DOHH2 (cell line): ENCODE data around the gene G2E3.

ENCODE experiments used
- H3F3A ChIP-seq: fragments of 200-600 bp; sonication (generic), shearing (Covaris generic); 2 replicates; pipeline ENCODE4 v1.6.0; 2016; ENCODE audit warnings: antibody characterized with exemption, mild to moderate bottlenecking; ENCODE audit not compliant: control insufficient read depth, insufficient read depth
- H3K27ac ChIP-seq: fragments of 200-600 bp; sonication (generic); 2 replicates; pipeline ENCODE4 v1.5.1; 2014; ENCODE audit warnings: low read depth, mild to moderate bottlenecking, low read length, moderate library complexity
- H3K27me3 ChIP-seq: fragments of 200-600 bp; sonication (generic); 2 replicates; pipeline ENCODE4 v1.6.1; 2014; ENCODE audit warnings: mild to moderate bottlenecking, low read length, mixed read lengths; ENCODE audit not compliant: control insufficient read depth
- H3K36me3 ChIP-seq: fragments of 200-600 bp; sonication (generic); 2 replicates; pipeline ENCODE4 v1.6.1; 2014; ENCODE audit warnings: mild to moderate bottlenecking, low read length, moderate library complexity, mixed read lengths; ENCODE audit not compliant: control insufficient read depth
- H3K4me1 ChIP-seq: fragments of 200-600 bp; sonication (generic); 2 replicates; pipeline ENCODE4 v1.6.1; 2014; ENCODE audit warnings: mild to moderate bottlenecking, low read length, mixed read lengths; ENCODE audit not compliant: control insufficient read depth
- H3K4me2 ChIP-seq: fragments of 200-600 bp; sonication (generic); 2 replicates; pipeline ENCODE4 v1.6.0; 2014; ENCODE audit warnings: mild to moderate bottlenecking, low read length, moderate library complexity
- H3K4me3 ChIP-seq: fragments of 200-600 bp; sonication (generic); 2 replicates; pipeline ENCODE4 v1.5.1; 2014; ENCODE audit warnings: mild to moderate bottlenecking, low read length, mixed read lengths
- H3K79me2 ChIP-seq: fragments of 200-600 bp; sonication (generic); 2 replicates; pipeline ENCODE4 v1.6.1; 2014; ENCODE audit warnings: mild to moderate bottlenecking, low read length, mixed read lengths; ENCODE audit not compliant: control insufficient read depth
- H3K9me2 ChIP-seq: fragments of 200-600 bp; sonication (generic); replicated peaks from 2 replicates; pipeline ENCODE4 v1.6.1; 2014; ENCODE audit warnings: mild to moderate bottlenecking, low read length, mixed read lengths; ENCODE audit not compliant: control insufficient read depth
- H3K9me3 ChIP-seq: fragments of 200-600 bp; sonication (generic); 2 replicates; pipeline ENCODE4 v1.6.1; 2014; ENCODE audit warnings: antibody characterized with exemption, low read length, mixed read lengths; ENCODE audit not compliant: control insufficient read depth, insufficient read depth
- H4K20me1 ChIP-seq: fragments of 200-600 bp; sonication (generic); 2 replicates; pipeline ENCODE4 v1.6.0; 2014; ENCODE audit warnings: low read depth, mild to moderate bottlenecking, antibody characterized with exemption, low read length, moderate library complexity; ENCODE audit not compliant: control insufficient read depth, insufficient read depth
- EZH2phosphoT487 ChIP-seq: fragments of 200-600 bp; sonication (generic); IDR thresholded peaks from 2 replicates; pipeline ENCODE4 v1.6.1; 2017; ENCODE audit warnings: borderline replicate concordance, mild to moderate bottlenecking, antibody characterized with exemption, low read length, moderate library complexity, mixed read lengths
- TF ChIP-seq, protein P1 (sequence below): fragments of 200-600 bp; sonication (generic); IDR thresholded peaks from one replicate; pipeline ENCODE4 v1.5.1; 2014; ENCODE audit warnings: antibody characterized with exemption, mild to moderate bottlenecking, low read depth, low read length; ENCODE audit not compliant: poor library complexity, severe bottlenecking

Gene G2E3

GRCh38 chr14:30580616-30581282 lies 21.8 kb downstream of the G2E3 start:
- Histone ChIP-seq H3K36me3 (peaks cover 73% of the 10 kb centered on the region), H3K79me2 (peaks cover 100% of the 10 kb centered on the region), H3K9me3 (peaks cover 4% of the 10 kb centered on the region; the same call in 1 of the 2 replicates), H3K4me3 (no peak overlapping the region), H3K4me2 (no peak overlapping the region), H3K4me1 (no peaks in the 10 kb centered on the region), H3K27me3 (no peaks in the 10 kb centered on the region), H3K9me2 (no peaks in the 10 kb centered on the region), H3F3A (no peaks in the 10 kb centered on the region), H3K27ac (no peak overlapping the region), H4K20me1 (peaks cover 2% of the 10 kb centered on the region; the same call in 1 of the 2 replicates)
- TF ChIP-seq EZH2phosphoT487, result no peak
- TF ChIP-seq, protein P1, sequence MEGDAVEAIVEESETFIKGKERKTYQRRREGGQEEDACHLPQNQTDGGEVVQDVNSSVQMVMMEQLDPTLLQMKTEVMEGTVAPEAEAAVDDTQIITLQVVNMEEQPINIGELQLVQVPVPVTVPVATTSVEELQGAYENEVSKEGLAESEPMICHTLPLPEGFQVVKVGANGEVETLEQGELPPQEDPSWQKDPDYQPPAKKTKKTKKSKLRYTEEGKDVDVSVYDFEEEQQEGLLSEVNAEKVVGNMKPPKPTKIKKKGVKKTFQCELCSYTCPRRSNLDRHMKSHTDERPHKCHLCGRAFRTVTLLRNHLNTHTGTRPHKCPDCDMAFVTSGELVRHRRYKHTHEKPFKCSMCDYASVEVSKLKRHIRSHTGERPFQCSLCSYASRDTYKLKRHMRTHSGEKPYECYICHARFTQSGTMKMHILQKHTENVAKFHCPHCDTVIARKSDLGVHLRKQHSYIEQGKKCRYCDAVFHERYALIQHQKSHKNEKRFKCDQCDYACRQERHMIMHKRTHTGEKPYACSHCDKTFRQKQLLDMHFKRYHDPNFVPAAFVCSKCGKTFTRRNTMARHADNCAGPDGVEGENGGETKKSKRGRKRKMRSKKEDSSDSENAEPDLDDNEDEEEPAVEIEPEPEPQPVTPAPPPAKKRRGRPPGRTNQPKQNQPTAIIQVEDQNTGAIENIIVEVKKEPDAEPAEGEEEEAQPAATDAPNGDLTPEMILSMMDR, result no peak

DNA sequence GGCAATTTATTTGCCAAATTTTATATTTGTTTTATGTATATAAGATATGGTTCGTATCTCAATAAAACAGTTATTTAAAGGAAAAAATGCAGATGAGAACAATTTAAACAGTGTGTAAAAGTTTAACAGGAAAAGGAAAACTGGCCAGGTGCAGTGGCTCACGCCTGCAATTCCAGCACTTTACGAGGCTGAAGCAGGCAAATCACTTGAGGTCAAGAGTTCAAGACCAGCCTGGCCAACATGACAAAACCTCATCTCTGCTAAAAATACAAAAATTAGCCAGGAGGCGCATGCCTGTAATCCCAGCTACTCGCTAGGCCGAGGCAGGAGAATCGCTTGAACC lies 22.3 kb downstream of the G2E3 start:
- H4K20me1 ChIP-seq, result peaks cover 4% of the 10 kb centered on the region; the same call in 1 of the 2 replicates

DNA sequence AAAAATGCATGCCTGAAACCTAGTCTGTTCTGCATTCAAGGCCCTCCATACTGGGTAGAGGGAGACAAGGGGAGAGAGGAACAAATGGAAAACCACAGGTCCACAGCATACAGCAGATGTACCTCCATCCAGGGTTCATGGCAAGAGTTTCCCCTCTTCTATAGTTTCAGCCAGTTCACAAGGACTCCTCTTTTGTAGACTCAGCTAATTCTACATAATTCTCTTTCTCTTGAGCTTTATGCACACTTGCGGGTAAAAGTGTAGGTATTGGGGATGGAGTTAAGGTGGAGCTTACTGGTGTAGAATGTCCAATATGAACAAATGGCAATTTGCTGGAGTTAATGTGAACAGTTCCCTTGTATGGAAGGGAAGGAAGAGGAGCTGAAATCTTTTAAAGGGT lies 23.4 kb downstream of the G2E3 start:
- H4K20me1 ChIP-seq, result peaks cover 4% of the 10 kb centered on the region; the same call in 1 of the 2 replicates
- TF ChIP-seq, protein P1, result no peak
- TF ChIP-seq EZH2phosphoT487, result no peak
- peaks cover 81% of the 10 kb centered on the region for H3K36me3 ChIP-seq
- no peaks in the 10 kb centered on the region for H3F3A ChIP-seq
- H3K4me1 ChIP-seq, result no peaks in the 10 kb centered on the region
- no peaks in the 10 kb centered on the region for H3K9me2 ChIP-seq
- H3K4me2 ChIP-seq, result no peak overlapping the region
- peaks cover 4% of the 10 kb centered on the region; the same call in 1 of the 2 replicates for H3K9me3 ChIP-seq
- H3K27me3 ChIP-seq, result no peaks in the 10 kb centered on the region
- H3K27ac ChIP-seq, result no peak overlapping the region
- H3K4me3 ChIP-seq, result no peak overlapping the region
- H3K79me2 ChIP-seq, result peaks cover 97% of the 10 kb centered on the region

More for the DNA sequence above, 22.3 kb downstream of the G2E3 start:
- no peaks in the 10 kb centered on the region for H3K27me3 ChIP-seq
- H3K9me3 ChIP-seq, result peaks cover 4% of the 10 kb centered on the region; the same call in 1 of the 2 replicates
- peaks cover 78% of the 10 kb centered on the region for H3K36me3 ChIP-seq
- TF ChIP-seq EZH2phosphoT487, result no peak
- TF ChIP-seq, protein P1, result no peak
- H3K9me2 ChIP-seq, result no peaks in the 10 kb centered on the region
- no peak overlapping the region for H3K27ac ChIP-seq
- no peak overlapping the region for H3K4me3 ChIP-seq
- H3K4me2 ChIP-seq, result no peak overlapping the region
- H3F3A ChIP-seq, result no peaks in the 10 kb centered on the region
- H3K79me2 ChIP-seq, result peaks cover 100% of the 10 kb centered on the region
- H3K4me1 ChIP-seq, result no peaks in the 10 kb centered on the region
